Stomach (tissue), 9 donors: Measurements from ENCODE around the gene CCDC167. TPM values are rescaled to one million over a fixed set of nuclear protein-coding genes. Genes with fewer than 3 reads are reported as not detected.
A peak's percentile ranks its signal among the peaks of the same experiment; 100 is the strongest.

Source experiments
- DNase-seq, 2 donors: peaks; one replicate each; pipeline versions ENCODE4 v3.0.0 to v3.0.0-alpha.2; 2013 to 2019
- H3K27ac ChIP-seq, 5 donors: fragments of 200-600 bp in 4 of 5; sonication (generic) in 4 of 5; one replicate each; pipeline ENCODE4 v1.5.1; 2013 to 2019; ENCODE audit warnings: mild to moderate bottlenecking in 1 of 5, moderate library complexity in 1 of 5
- H3K27me3 ChIP-seq, 3 donors: fragments of 200-600 bp; sonication (generic); one replicate each; pipeline ENCODE4 v1.5.1; 2017 to 2019; ENCODE audit warnings: mixed run types in 1 of 3
- H3K36me3 ChIP-seq, 4 donors: fragments of 200-600 bp; sonication (generic); 1 replicate in 3 of 4; 2 replicates in 1 of 4; pipeline ENCODE4 v1.5.1; 2016 to 2019
- H3K4me1 ChIP-seq, 4 donors: fragments of 200-600 bp; sonication (generic); one replicate each; pipeline ENCODE4 v1.5.1; 2016 to 2019
- H3K4me3 ChIP-seq, 4 donors: fragments of 200-600 bp; sonication (generic) in 3 of 4; one replicate each; pipeline ENCODE4 v1.5.1; 2016 to 2019; ENCODE audit warnings: mild to moderate bottlenecking in 1 of 4
- H3K9me3 ChIP-seq, 4 donors: fragments of 200-600 bp; sonication (generic); one replicate each; pipeline ENCODE4 v1.5.1; 2016 to 2019
- CTCF ChIP-seq, 7 experiments: fragments of 450-650 bp in 4 of 7; fragments of 200-600 bp in 3 of 7; sonication (generic) in 3 of 7; IDR thresholded peaks; one replicate each; pipeline ENCODE4 v1.5.1; 2016 to 2019; ENCODE audit warnings: antibody characterized with exemption in 7 of 7, control low read depth in 2 of 7, mild to moderate bottlenecking in 1 of 7
- EP300 ChIP-seq: sonication (generic); formaldehyde crosslinking; IDR thresholded peaks from one replicate; pipeline ENCODE4 v1.6.1; 2017; ENCODE audit warnings: antibody characterized with exemption
- POLR2A ChIP-seq, 4 donors: fragments of 450-650 bp; IDR thresholded peaks; one replicate each; pipeline ENCODE4 v1.6.1; 2016; ENCODE audit warnings: antibody characterized with exemption in 4 of 4, control low read depth in 2 of 4, mild to moderate bottlenecking in 1 of 4, moderate library complexity in 1 of 4
- POLR2AphosphoS5 ChIP-seq, 3 donors: sonication (generic); formaldehyde crosslinking; IDR thresholded peaks; one replicate each; pipeline ENCODE4 v1.6.1; 2016; ENCODE audit warnings: antibody characterized with exemption in 3 of 3
- WGBS, 5 donors: extraction: QIAGEN DNeasy Blood & Tissue Kit in 3 of 5; methylation state at CpG; one replicate each; pipeline versions ENCODE4 v1.1.5 to v1.1.7; 2013 to 2018; 5-methylcytosine and 5-hydroxymethylcytosine counted together
- intact Hi-C: fragments of 100-400 bp; cut with DNase I; formaldehyde crosslinking; loops from one replicate; pipeline ENCODE4 v1.15.1; 2023; ENCODE audit warnings: low total_unique reads
- polyA plus RNA-seq, 3 donors: library from polyadenylated mRNA; stranded (reverse); fragments of 200-250 nt; gene quantifications; one replicate each; pipeline ENCODE4 v1.2.3, GENCODE V29; 2013
- total RNA-seq, 5 donors: library from RNA; depleted of rRNA; stranded (reverse); fragments of >200 nt; gene quantifications; one replicate each; pipeline versions ENCODE4 v1.1.0 to v1.2.3, GENCODE V29; 2014 to 2016
- donor health status: healthy with polysubstance abuse.
- donor health status: Bipolar disorder and iron deficiency.
- donor health status: healthy.

Gene CCDC167
- total and polyA plus RNA-seq, 8 donors, result 4.2 to 47.8 (median 42.5) TPM; not detected in 1

- peak in 1 of 2 donors; percentile 89 for DNase-seq
- Histone ChIP-seq H3K27ac (no peak overlapping the region), H3K4me1 (peaks cover 0 to 13% (median 5%) of the 10 kb centered on the region in 4 donors), H3K36me3 (peaks cover 60 to 94% (median 87%) of the 10 kb centered on the region in 4 donors), H3K4me3 (no peak overlapping the region), H3K9me3 (no peaks in the 10 kb centered on the region), H3K27me3 (no peaks in the 10 kb centered on the region)
- TF ChIP-seq EP300, result no peak
- no peak for TF ChIP-seq POLR2A (IDR thresholded peaks at IDR 0.05)
- TF ChIP-seq CTCF (IDR thresholded peaks at IDR 0.05), result no peak
- TF ChIP-seq POLR2AphosphoS5 (IDR thresholded peaks at IDR 0.05), result peak in 1 of 3 donors; percentile 36
- intact Hi-C loops, result no loop called here
- WGBS, 5 donors, result 33 to 55% (median 36%) methylated on average over 7 to 8 of the region's 8 CpGs
Measured at GRCh38 chr6:37473364-37474095, 26.2 kb downstream of the CCDC167 start.

- DNase-seq, result no peak
- Histone ChIP-seq H3K4me1 (peaks cover 0 to 2% (median 0%) of the 10 kb centered on the region in 4 donors), H3K9me3 (peaks cover 0 to 21% (median 0%) of the 10 kb centered on the region in 4 donors), H3K4me3 (no peak overlapping the region), H3K27ac (no peak overlapping the region), H3K36me3 (peaks cover 26 to 88% (median 74%) of the 10 kb centered on the region in 4 donors), H3K27me3 (no peaks in the 10 kb centered on the region)
- no peak for TF ChIP-seq EP300
- TF ChIP-seq POLR2AphosphoS5 (IDR thresholded peaks at IDR 0.05), result no peak
- TF ChIP-seq POLR2A (IDR thresholded peaks at IDR 0.05), result no peak
- TF ChIP-seq CTCF (IDR thresholded peaks at IDR 0.05), result no peak
- intact Hi-C loops, result no loop called here
Measured at GRCh38 chr6:37467718-37468117, 32.0 kb downstream of the CCDC167 start.

GRCh38 chr6:37463110-37463509, 36.6 kb downstream of the CCDC167 start:
- TF ChIP-seq EP300, result no peak
- TF ChIP-seq POLR2AphosphoS5 (IDR thresholded peaks at IDR 0.05), result no peak
- TF ChIP-seq POLR2A (IDR thresholded peaks at IDR 0.05), result no peak
- no peak for TF ChIP-seq CTCF (IDR thresholded peaks at IDR 0.05)
- Histone ChIP-seq H3K27me3 (no peaks in the 10 kb centered on the region), H3K36me3 (peaks cover 41 to 100% (median 85%) of the 10 kb centered on the region in 4 donors), H3K27ac (no peak overlapping the region), H3K4me1 (no peaks in the 10 kb centered on the region), H3K4me3 (no peak overlapping the region), H3K9me3 (peaks cover 0 to 18% (median 0%) of the 10 kb centered on the region in 4 donors)
- intact Hi-C loops, result no loop called here
- DNase-seq, result no peak

- Histone ChIP-seq H3K4me1 (peaks cover 0 to 16% (median 0%) of the 10 kb centered on the region in 4 donors), H3K36me3 (peaks cover 42 to 98% (median 93%) of the 10 kb centered on the region in 4 donors), H3K27me3 (no peaks in the 10 kb centered on the region), H3K27ac (no peak overlapping the region), H3K4me3 (no peak overlapping the region), H3K9me3 (no peaks in the 10 kb centered on the region)
- intact Hi-C loops, result no loop called here
- no peak for TF ChIP-seq POLR2AphosphoS5 (IDR thresholded peaks at IDR 0.05)
- no peak for TF ChIP-seq EP300
- no peak for TF ChIP-seq CTCF (IDR thresholded peaks at IDR 0.05)
- no peak for TF ChIP-seq POLR2A (IDR thresholded peaks at IDR 0.05)
- WGBS, 5 donors, result 62 to 76% (median 72%) methylated on average over 2 of the region's 2 CpGs
- DNase-seq, result no peak
Measured at GRCh38 chr6:37460805-37461204, 38.9 kb downstream of the CCDC167 start.
